ENCODE measurements around the gene PARD3. TPM values are rescaled to one million over a fixed set of nuclear protein-coding genes. Genes with fewer than 3 reads are reported as not detected.

Gene PARD3
- polyA plus RNA-seq, 2 of the 4 experiments (the other 2 are of a cell fraction), result 110 to 200 TPM

GRCh38 chr10:34551295-34551694, 263.8 kb downstream of the PARD3 start:
- no peak overlapping the region for H3K4me2 ChIP-seq
- 98% methylated on average over 4 of the region's 4 CpGs for WGBS (ENCODE audit: missing lambda C conversion rate)
- no peak overlapping the region for H3K4me3 ChIP-seq
- FAIRE-seq (no peak), DNase-seq (ENCODE audit: low read depth in 1 of 2, low spot score in 1 of 2) (no peak), ATAC-seq (no peak)
- TF ChIP-seq ELK1 (IDR thresholded peaks at IDR 0.05; ENCODE audit: low read depth, low read length) (no peak), SREBF2 (IDR thresholded peaks at IDR 0.05) (no peak)
- H3K4me1 ChIP-seq, result peaks cover 42% of the 10 kb centered on the region
- POLR2A ChIA-PET, result no interaction called here
- CTCF ChIA-PET, result interaction anchor here (1.2 kb wide), 1 partner anchor 13 kb away, joined by 3 read pairs; no protein-coding TSS in a partner anchor
- H3K9me3 ChIP-seq, result no peaks in the 10 kb centered on the region
- 0 out of 6 replicates have a peak overlapping the region, but pooled peaks of 1 of the 2 experiments have one; percentile 14 for H3K27ac ChIP-seq

- ChIA-PET CTCF (interaction anchor here (1.2 kb wide), 1 partner anchor 12 kb away, joined by 3 read pairs; no protein-coding TSS in a partner anchor), POLR2A (no interaction called here)
- Histone ChIP-seq H3K4me3 (no peak overlapping the region), H3K27ac (no peak overlapping the region), H3K4me1 (peaks cover 31% of the 10 kb centered on the region), H3K4me2 (no peak overlapping the region), H3K9me3 (no peaks in the 10 kb centered on the region)
- TF ChIP-seq HDAC2 (IDR thresholded peaks at IDR 0.05) (no peak), JUNB (IDR thresholded peaks at IDR 0.05) (no peak), ZC3H11A (IDR thresholded peaks at IDR 0.05) (no peak), HMGXB4 (CRISPR knock-in tag; IDR thresholded peaks at IDR 0.05; ENCODE audit: borderline replicate concordance) (no peak), RNF2 (IDR thresholded peaks at IDR 0.05; ENCODE audit: borderline replicate concordance, low read depth) (no peak)
- TF ChIP-seq, protein P1, sequence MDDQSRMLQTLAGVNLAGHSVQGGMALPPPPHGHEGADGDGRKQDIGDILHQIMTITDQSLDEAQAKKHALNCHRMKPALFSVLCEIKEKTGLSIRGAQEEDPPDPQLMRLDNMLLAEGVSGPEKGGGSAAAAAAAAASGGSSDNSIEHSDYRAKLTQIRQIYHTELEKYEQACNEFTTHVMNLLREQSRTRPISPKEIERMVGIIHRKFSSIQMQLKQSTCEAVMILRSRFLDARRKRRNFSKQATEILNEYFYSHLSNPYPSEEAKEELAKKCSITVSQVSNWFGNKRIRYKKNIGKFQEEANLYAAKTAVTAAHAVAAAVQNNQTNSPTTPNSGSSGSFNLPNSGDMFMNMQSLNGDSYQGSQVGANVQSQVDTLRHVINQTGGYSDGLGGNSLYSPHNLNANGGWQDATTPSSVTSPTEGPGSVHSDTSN (IDR thresholded peaks at IDR 0.05), result no peak
- 95% methylated on average over 9 of the region's 9 CpGs for WGBS (ENCODE audit: missing lambda C conversion rate)
- no peak for DNase-seq (ENCODE audit: low read depth in 1 of 2, low spot score in 1 of 2)
- ATAC-seq, result no peak
- FAIRE-seq, result no peak
Observed at GRCh38 chr10:34549953-34550352, 265.1 kb downstream of the PARD3 start.

GRCh38 chr10:34549001-34549400, 266.1 kb downstream of the PARD3 start:
- H3K27ac ChIP-seq, result peak overlapping the region in 1 of 2 experiments; percentile 36; a peak in 1 of 6 replicates
- peaks cover 34% of the 10 kb centered on the region for H3K4me1 ChIP-seq
- DNase-seq (ENCODE audit: low read depth in 1 of 2, low spot score in 1 of 2) (no peak), ATAC-seq (no peak), FAIRE-seq (no peak)
- no peak overlapping the region for H3K4me3 ChIP-seq
- TF ChIP-seq CBX2 (IDR thresholded peaks at IDR 0.05; ENCODE audit: borderline replicate concordance, low read depth), result no peak
- TF ChIP-seq HMGXB4 (CRISPR knock-in tag; IDR thresholded peaks at IDR 0.05; ENCODE audit: borderline replicate concordance), result no peak
- no peak for TF ChIP-seq NFE2L2 (conservative IDR thresholded peaks at IDR 0.05; ENCODE audit: low read length)
- TF ChIP-seq, protein P2, sequence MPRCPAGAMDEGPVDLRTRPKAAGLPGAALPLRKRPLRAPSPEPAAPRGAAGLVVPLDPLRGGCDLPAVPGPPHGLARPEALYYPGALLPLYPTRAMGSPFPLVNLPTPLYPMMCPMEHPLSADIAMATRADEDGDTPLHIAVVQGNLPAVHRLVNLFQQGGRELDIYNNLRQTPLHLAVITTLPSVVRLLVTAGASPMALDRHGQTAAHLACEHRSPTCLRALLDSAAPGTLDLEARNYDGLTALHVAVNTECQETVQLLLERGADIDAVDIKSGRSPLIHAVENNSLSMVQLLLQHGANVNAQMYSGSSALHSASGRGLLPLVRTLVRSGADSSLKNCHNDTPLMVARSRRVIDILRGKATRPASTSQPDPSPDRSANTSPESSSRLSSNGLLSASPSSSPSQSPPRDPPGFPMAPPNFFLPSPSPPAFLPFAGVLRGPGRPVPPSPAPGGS (IDR thresholded peaks at IDR 0.05), result no peak
- TF ChIP-seq CHD4 (IDR thresholded peaks at IDR 0.05; ENCODE audit: borderline replicate concordance), result no peak
- no peak for TF ChIP-seq MYC (IDR thresholded peaks at IDR 0.05; ENCODE audit: borderline replicate concordance, low read length)
- TF ChIP-seq CBX8 (IDR thresholded peaks at IDR 0.05), result no peak
- no peak for TF ChIP-seq HOXA7 (CRISPR knock-in tag; IDR thresholded peaks at IDR 0.05)
- no peak for TF ChIP-seq EHMT2 (IDR thresholded peaks at IDR 0.05; ENCODE audit: low read depth)
- TF ChIP-seq POLR2A (IDR thresholded peaks at IDR 0.05; ENCODE audit: low read length), result no peak
- 96% methylated on average over 3 of the region's 3 CpGs for WGBS (ENCODE audit: missing lambda C conversion rate)
- H3K9me3 ChIP-seq, result no peaks in the 10 kb centered on the region
- CTCF ChIA-PET, result interaction anchor here (0.6 to 1.2 kb wide), 2 partner anchors 9 to 25 kb away, joined by 3 read pairs; no protein-coding TSS in a partner anchor
- no peak overlapping the region for H3K4me2 ChIP-seq
- POLR2A ChIA-PET, result no interaction called here

All from A549 (cell line).